PC-9 (cell line): ENCODE results near the gene LAMA3. TPM values are rescaled to one million over a fixed set of nuclear protein-coding genes. Genes with fewer than 3 reads are reported as not detected.

Experiments used
- BruUV-seq: library from RNA; stranded (reverse); fragments of 400-500 nt; replicated peaks from 2 replicates; lab custom pipeline; 2021; lab: Mats Ljungman, UMichigan
- CTCF ChIA-PET: fragments of 300-600 bp; sonication (Branson Sonifier 250); formaldehyde crosslinking; loops from one replicate; lab custom pipeline; 2022; ENCODE audit warnings: antibody characterized with exemption; lab: Charles Lee
- POLR2A ChIA-PET: fragments of 300-600 bp; sonication (Branson Sonifier 250); formaldehyde crosslinking; loops from one replicate; lab custom pipeline; 2022; ENCODE audit warnings: antibody characterized with exemption; ENCODE audit not compliant: unreplicated experiment; lab: Charles Lee
- DNase-seq, 2 experiments: peaks; one replicate each; pipeline versions ENCODE4 v3.0.0 to v3.0.0-alpha.2; 2015 to 2022; ENCODE audit warnings: mixed read lengths in 1 of 2
- H2AFZ ChIP-seq: fragments of 200-600 bp; sonication (generic); 2 replicates; pipeline ENCODE4 v1.8.1; 2017; ENCODE audit warnings: antibody characterized with exemption
- H3F3A ChIP-seq: fragments of 200-600 bp; sonication (generic); 2 replicates; pipeline ENCODE4 v1.8.1; 2017; ENCODE audit warnings: antibody characterized with exemption, mild to moderate bottlenecking, low read depth; ENCODE audit not compliant: insufficient read depth
- H3K27ac ChIP-seq: fragments of 200-600 bp; sonication (generic); 2 replicates; pipeline ENCODE4 v1.6.1; 2016; ENCODE audit warnings: mixed run types
- H3K27me3 ChIP-seq: fragments of 200-600 bp; sonication (generic); 2 replicates; pipeline ENCODE4 v1.6.1; 2016; ENCODE audit warnings: low read depth, mixed run types; ENCODE audit not compliant: insufficient read depth
- H3K36me3 ChIP-seq: fragments of 200-600 bp; sonication (generic); 2 replicates; pipeline ENCODE4 v1.6.1; 2016; ENCODE audit warnings: low read depth, mixed run types
- H3K4me1 ChIP-seq: fragments of 200-600 bp; sonication (generic); replicated peaks from 2 replicates; pipeline ENCODE4 v1.6.1; 2016; ENCODE audit warnings: mixed run types; ENCODE audit not compliant: insufficient read depth
- H3K4me2 ChIP-seq: fragments of 200-600 bp; sonication (generic); 2 replicates; pipeline ENCODE4 v1.6.1; 2017; ENCODE audit warnings: mixed run types
- H3K4me3 ChIP-seq: fragments of 200-600 bp; sonication (generic); 2 replicates; pipeline ENCODE4 v1.6.1; 2016; ENCODE audit warnings: mixed run types
- H3K79me2 ChIP-seq: fragments of 200-600 bp; sonication (generic); 2 replicates; pipeline ENCODE4 v1.6.1; 2017; ENCODE audit warnings: low read depth, mixed run types
- H3K9me2 ChIP-seq: fragments of 200-600 bp; sonication (generic); 2 replicates; pipeline ENCODE4 v1.8.1; 2017; ENCODE audit warnings: mild to moderate bottlenecking; ENCODE audit not compliant: insufficient read depth
- H3K9me3 ChIP-seq: fragments of 200-600 bp; sonication (generic); 2 replicates; pipeline ENCODE4 v1.8.1; 2016; ENCODE audit warnings: low read depth; ENCODE audit not compliant: insufficient read depth
- H4K20me1 ChIP-seq: fragments of 200-600 bp; sonication (generic); 2 replicates; pipeline ENCODE4 v1.8.1; 2017; ENCODE audit not compliant: insufficient read depth
- EZH2 ChIP-seq: fragments of 200-600 bp; sonication (generic); IDR thresholded peaks from 2 replicates; pipeline ENCODE4 v1.8.0; 2017; ENCODE audit warnings: antibody characterized with exemption, low read depth
- intact Hi-C: fragments of 100-400 bp; cut with micrococcal nuclease; formaldehyde crosslinking; loops from one replicate; pipeline ENCODE4 v1.10.0; 2022; ENCODE audit not compliant: unreplicated experiment
- total RNA-seq: library from RNA; stranded (reverse); gene quantifications from 2 replicates; pipeline ENCODE4 v1.2.3, GENCODE V29; 2021
- TF ChIP-seq, protein P1 (sequence below): fragments of 200-600 bp; sonication (generic); conservative IDR thresholded peaks from 2 replicates; pipeline ENCODE4 v1.6.1; 2017; ENCODE audit warnings: mixed run types, antibody characterized with exemption, mild to moderate bottlenecking, moderate library complexity

Gene LAMA3
- total RNA-seq, 1 experiment from 2014 or later: 44.4 TPM

DNA sequence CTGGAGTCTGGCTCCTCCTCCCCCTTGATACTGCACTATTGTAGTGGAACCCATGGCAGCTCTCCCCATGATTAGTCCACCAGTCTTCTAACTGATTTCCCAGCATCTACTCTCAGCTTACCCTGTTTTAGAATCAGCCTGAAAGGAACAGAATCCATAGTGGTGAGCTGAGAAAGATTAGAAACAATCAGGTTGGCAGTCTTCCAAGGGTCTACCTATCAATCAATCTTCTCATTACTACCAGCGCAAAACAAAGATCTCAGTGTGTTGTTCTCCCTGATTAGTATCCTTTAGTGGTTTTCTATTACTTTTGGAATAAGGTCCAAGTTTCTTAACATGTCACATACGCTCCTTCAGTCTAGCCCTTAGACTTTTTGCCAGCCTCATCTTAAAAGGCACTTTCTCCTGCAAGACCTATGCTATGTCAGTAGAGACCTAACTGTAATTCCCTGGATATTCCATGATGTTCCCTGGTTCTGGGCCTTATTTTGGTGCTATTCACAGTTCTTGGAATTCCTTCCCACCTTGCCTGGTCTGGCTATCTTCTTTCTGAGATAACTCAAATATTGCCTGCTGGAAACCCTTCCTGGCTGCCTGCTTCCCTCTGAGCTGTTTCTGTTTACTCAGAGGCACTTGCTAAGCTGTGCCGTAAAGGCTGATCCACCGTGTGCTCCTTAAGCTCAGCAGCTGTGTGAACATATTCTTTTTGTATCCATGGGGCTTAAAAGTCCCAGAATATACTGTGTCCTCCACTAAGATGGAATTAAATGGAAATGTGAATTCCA lies 32.6 kb downstream of the LAMA3 start:
- Histone ChIP-seq H3K4me3 (no peak overlapping the region), H2AFZ (no peak overlapping the region), H3K9me2 (no peaks in the 10 kb centered on the region), H3F3A (peaks cover 19% of the 10 kb centered on the region; the same call in 1 of the 2 replicates), H3K27me3 (no peaks in the 10 kb centered on the region), H3K27ac (no peak overlapping the region), H3K9me3 (peaks cover 11% of the 10 kb centered on the region), H3K4me2 (no peak overlapping the region), H3K4me1 (peaks cover 20% of the 10 kb centered on the region), H3K79me2 (no peaks in the 10 kb centered on the region), H4K20me1 (no peaks in the 10 kb centered on the region), H3K36me3 (no peaks in the 10 kb centered on the region)
- ChIA-PET POLR2A (interaction anchor here (0.7 kb wide), 1 partner anchor 29 kb away, joined by 9 read pairs; no protein-coding TSS in a partner anchor), CTCF (no interaction called here)
- DNase-seq: no peak
- no TSS peak for BruUV-seq
- intact Hi-C loops: no loop called here
- TF ChIP-seq, protein P1, sequence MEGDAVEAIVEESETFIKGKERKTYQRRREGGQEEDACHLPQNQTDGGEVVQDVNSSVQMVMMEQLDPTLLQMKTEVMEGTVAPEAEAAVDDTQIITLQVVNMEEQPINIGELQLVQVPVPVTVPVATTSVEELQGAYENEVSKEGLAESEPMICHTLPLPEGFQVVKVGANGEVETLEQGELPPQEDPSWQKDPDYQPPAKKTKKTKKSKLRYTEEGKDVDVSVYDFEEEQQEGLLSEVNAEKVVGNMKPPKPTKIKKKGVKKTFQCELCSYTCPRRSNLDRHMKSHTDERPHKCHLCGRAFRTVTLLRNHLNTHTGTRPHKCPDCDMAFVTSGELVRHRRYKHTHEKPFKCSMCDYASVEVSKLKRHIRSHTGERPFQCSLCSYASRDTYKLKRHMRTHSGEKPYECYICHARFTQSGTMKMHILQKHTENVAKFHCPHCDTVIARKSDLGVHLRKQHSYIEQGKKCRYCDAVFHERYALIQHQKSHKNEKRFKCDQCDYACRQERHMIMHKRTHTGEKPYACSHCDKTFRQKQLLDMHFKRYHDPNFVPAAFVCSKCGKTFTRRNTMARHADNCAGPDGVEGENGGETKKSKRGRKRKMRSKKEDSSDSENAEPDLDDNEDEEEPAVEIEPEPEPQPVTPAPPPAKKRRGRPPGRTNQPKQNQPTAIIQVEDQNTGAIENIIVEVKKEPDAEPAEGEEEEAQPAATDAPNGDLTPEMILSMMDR: no peak
- TF ChIP-seq EZH2: no peak

DNA sequence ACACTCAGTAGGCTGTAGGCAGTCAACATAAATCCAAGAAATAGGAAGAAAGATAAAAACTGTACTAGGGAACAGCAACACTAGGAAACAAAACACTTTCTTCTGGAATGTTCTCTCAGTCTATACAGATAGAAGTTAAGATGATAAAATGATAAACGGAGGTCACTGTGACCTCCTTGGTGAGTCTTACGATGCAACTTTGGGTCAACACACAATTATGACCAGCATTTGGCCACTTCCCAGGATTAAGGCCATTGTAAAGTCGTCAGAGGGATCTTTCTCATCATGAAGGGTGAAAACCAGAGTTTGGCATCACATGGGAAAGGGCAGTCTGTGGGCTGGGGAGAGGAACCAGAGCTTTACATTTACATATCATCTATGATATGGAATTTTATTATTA lies 33.4 kb downstream of the LAMA3 start:
- H3K27ac ChIP-seq: no peak overlapping the region
- no peaks in the 10 kb centered on the region for H3K9me2 ChIP-seq
- no peak overlapping the region for H2AFZ ChIP-seq
- intact Hi-C loops: no loop called here
- H3K4me1 ChIP-seq: peaks cover 20% of the 10 kb centered on the region
- H3F3A ChIP-seq: peaks cover 19% of the 10 kb centered on the region; the same call in 1 of the 2 replicates
- H3K4me2 ChIP-seq: no peak overlapping the region
- no peaks in the 10 kb centered on the region for H4K20me1 ChIP-seq
- ChIA-PET POLR2A (interaction anchor here (0.5 to 0.7 kb wide), 2 partner anchors 30 to 787 kb away, joined by 9 to 15 read pairs; no protein-coding TSS in a partner anchor), CTCF (no interaction called here)
- BruUV-seq: no TSS peak
- no peaks in the 10 kb centered on the region for H3K27me3 ChIP-seq
- DNase-seq: no peak
- peaks cover 11% of the 10 kb centered on the region for H3K9me3 ChIP-seq
- H3K4me3 ChIP-seq: no peak overlapping the region
- no peaks in the 10 kb centered on the region for H3K36me3 ChIP-seq
- no peak for TF ChIP-seq EZH2
- TF ChIP-seq, protein P1: no peak
- H3K79me2 ChIP-seq: no peaks in the 10 kb centered on the region

DNA sequence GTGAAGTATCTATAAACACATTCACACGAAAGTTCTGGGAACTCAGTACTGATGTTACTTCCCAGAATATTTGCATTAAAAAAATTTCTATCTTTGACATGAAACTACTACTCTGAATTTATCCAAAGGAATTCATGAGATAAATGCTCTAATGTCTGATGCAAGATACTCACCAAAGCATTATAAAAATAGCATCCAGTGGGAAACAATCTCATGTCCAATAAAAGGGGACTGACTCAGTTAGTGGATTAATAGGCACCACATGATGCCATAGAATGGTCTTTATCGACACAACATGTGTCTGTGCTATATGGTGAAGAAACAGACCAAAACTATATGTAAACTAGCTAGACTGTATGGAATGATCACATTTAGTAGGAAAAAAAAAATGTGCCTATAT lies 33.9 kb downstream of the LAMA3 start:
- no peaks in the 10 kb centered on the region for H3K79me2 ChIP-seq
- POLR2A ChIA-PET: no interaction called here
- no peak overlapping the region for H3K27ac ChIP-seq

More for the DNA sequence above, 33.9 kb downstream of the LAMA3 start:
- CTCF ChIA-PET: no interaction called here
- H3K9me2 ChIP-seq: no peaks in the 10 kb centered on the region
- BruUV-seq: no TSS peak
- peaks cover 19% of the 10 kb centered on the region; the same call in 1 of the 2 replicates for H3F3A ChIP-seq
- intact Hi-C loops: no loop called here
- H3K4me1 ChIP-seq: peaks cover 19% of the 10 kb centered on the region
- H4K20me1 ChIP-seq: no peaks in the 10 kb centered on the region
- peaks cover 11% of the 10 kb centered on the region for H3K9me3 ChIP-seq
- H3K4me2 ChIP-seq: no peak overlapping the region
- H3K36me3 ChIP-seq: no peaks in the 10 kb centered on the region
- no peak for DNase-seq
- TF ChIP-seq, protein P1: no peak
- no peak for TF ChIP-seq EZH2
- H3K4me3 ChIP-seq: no peak overlapping the region
- H2AFZ ChIP-seq: no peak overlapping the region
- H3K27me3 ChIP-seq: no peaks in the 10 kb centered on the region
